HEK293 (cell line): ENCODE measurements around the gene RNF135.

ENCODE experiments used
- CTCF ChIA-PET: fragments of 350-600 bp; formaldehyde crosslinking; extraction: SDS; loops from one replicate; lab custom pipeline; 2021; ENCODE audit warnings: antibody characterized with exemption; lab: Yijun Ruan, JAX
- POLR2A ChIA-PET: fragments of 300-600 bp; formaldehyde crosslinking; extraction: SDS; loops from one replicate; lab custom pipeline; 2020; ENCODE audit warnings: antibody characterized with exemption, inconsistent platforms; lab: Yijun Ruan, JAX
- H3K27ac ChIP-seq: fragments of 200-500 bp; sonication (Bioruptor generic); 2 replicates; pipeline ENCODE4 v1.5.1; 2014; ENCODE audit warnings: low read depth, low read length, control low read depth, inconsistent platforms; ENCODE audit errors: extremely low read depth
- H3K36me3 ChIP-seq, 2 experiments: fragments of 200-500 bp in 1 of 2; sonication (Bioruptor generic) in 1 of 2; 1 replicate in 1 of 2; 2 replicates in 1 of 2; pipeline ENCODE4 v1.5.1; 2014 to 2017; ENCODE audit warnings: inconsistent platforms in 2 of 2, low read length in 2 of 2; ENCODE audit not compliant: control insufficient read depth in 2 of 2, insufficient read depth in 1 of 2
- H3K4me1 ChIP-seq: fragments of 200-500 bp; sonication (Bioruptor generic); 2 replicates; pipeline ENCODE4 v1.5.1; 2014; ENCODE audit warnings: mild to moderate bottlenecking, low read length, inconsistent platforms; ENCODE audit not compliant: control insufficient read depth, insufficient read depth
- H3K4me3 ChIP-seq: 2 replicates; pipeline ENCODE4 v1.5.1; 2011; ENCODE audit warnings: low read depth, mild to moderate bottlenecking, control low read depth, low read length, moderate library complexity
- H3K9me3 ChIP-seq: fragments of 200-500 bp; sonication (Bioruptor generic); 2 replicates; pipeline ENCODE4 v1.5.1; 2014; ENCODE audit warnings: low read depth, low read length, inconsistent platforms; ENCODE audit not compliant: control insufficient read depth, insufficient read depth
- CTCF ChIP-seq: fragments of 450-650 bp; formaldehyde crosslinking; IDR thresholded peaks from 2 replicates; pipeline ENCODE4 v1.5.1; 2016; ENCODE audit warnings: missing biosample characterization, missing genetic modification characterization
- MEIS1 ChIP-seq: sonication (generic); formaldehyde crosslinking; IDR thresholded peaks from 2 replicates; pipeline ENCODE4 v1.8.1; 2022; ENCODE audit warnings: missing genetic modification reagents, mild to moderate bottlenecking, borderline replicate concordance
- PRDM10 ChIP-seq: fragments of 450-650 bp; formaldehyde crosslinking; IDR thresholded peaks from 2 replicates; pipeline ENCODE4 v1.5.1; 2016; ENCODE audit warnings: missing biosample characterization, missing genetic modification characterization
- PRDM2 ChIP-seq: fragments of 450-650 bp; formaldehyde crosslinking; IDR thresholded peaks from 2 replicates; pipeline ENCODE4 v1.5.1; 2016; ENCODE audit warnings: missing biosample characterization, missing genetic modification characterization, borderline replicate concordance
- PRDM4 ChIP-seq: fragments of 450-650 bp; formaldehyde crosslinking; IDR thresholded peaks from 2 replicates; pipeline ENCODE4 v1.5.1; 2017; ENCODE audit warnings: missing biosample characterization, missing genetic modification characterization
- ZBTB20 ChIP-seq: fragments of 450-650 bp; formaldehyde crosslinking; IDR thresholded peaks from 2 replicates; pipeline ENCODE4 v1.5.1; 2016; ENCODE audit warnings: missing biosample characterization, missing genetic modification characterization
- ZNF133 ChIP-seq: fragments of 450-650 bp; formaldehyde crosslinking; IDR thresholded peaks from 2 replicates; pipeline ENCODE4 v1.5.1; 2016; ENCODE audit warnings: missing biosample characterization, missing genetic modification characterization
- ZNF155 ChIP-seq: fragments of 450-650 bp; formaldehyde crosslinking; IDR thresholded peaks from 2 replicates; pipeline ENCODE4 v1.5.1; 2016; ENCODE audit warnings: missing biosample characterization, missing genetic modification characterization
- ZNF266 ChIP-seq: fragments of 450-650 bp; formaldehyde crosslinking; IDR thresholded peaks from 2 replicates; pipeline ENCODE4 v1.5.1; 2016; ENCODE audit warnings: missing biosample characterization, missing genetic modification characterization, low read depth
- ZNF350 ChIP-seq: fragments of 450-650 bp; formaldehyde crosslinking; IDR thresholded peaks from 2 replicates; pipeline ENCODE4 v1.5.0; 2017; ENCODE audit warnings: missing biosample characterization, mild to moderate bottlenecking, missing genetic modification characterization
- ZNF391 ChIP-seq: fragments of 450-650 bp; formaldehyde crosslinking; IDR thresholded peaks from 2 replicates; pipeline ENCODE4 v1.5.1; 2016; ENCODE audit warnings: low read depth, missing biosample characterization, missing genetic modification characterization, borderline replicate concordance
- ZNF433 ChIP-seq: fragments of 450-650 bp; formaldehyde crosslinking; IDR thresholded peaks from 2 replicates; pipeline ENCODE4 v1.5.1; 2016; ENCODE audit warnings: missing biosample characterization, missing genetic modification characterization, low read depth
- ZNF596 ChIP-seq: fragments of 450-650 bp; IDR thresholded peaks from 2 replicates; pipeline ENCODE4 v1.5.0; 2018; ENCODE audit warnings: missing biosample characterization, mild to moderate bottlenecking, missing genetic modification characterization, moderate library complexity
- ZNF692 ChIP-seq: fragments of 450-650 bp; formaldehyde crosslinking; IDR thresholded peaks from 2 replicates; pipeline ENCODE4 v1.5.1; 2016; ENCODE audit warnings: missing biosample characterization, missing genetic modification characterization
- ZNF704 ChIP-seq: fragments of 450-650 bp; formaldehyde crosslinking; IDR thresholded peaks from 2 replicates; pipeline ENCODE4 v1.5.1; 2016; ENCODE audit warnings: missing biosample characterization, missing genetic modification characterization
- ZNF792 ChIP-seq: fragments of 450-650 bp; formaldehyde crosslinking; IDR thresholded peaks from 2 replicates; pipeline ENCODE4 v1.5.1; 2016; ENCODE audit warnings: missing biosample characterization, missing genetic modification characterization
- ZNF843 ChIP-seq: fragments of 450-650 bp; formaldehyde crosslinking; IDR thresholded peaks from 2 replicates; pipeline ENCODE4 v1.5.1; 2016; ENCODE audit warnings: missing biosample characterization, missing genetic modification characterization
- ZSCAN16 ChIP-seq: fragments of 450-650 bp; formaldehyde crosslinking; IDR thresholded peaks from 2 replicates; pipeline ENCODE4 v1.5.1; 2016; ENCODE audit warnings: missing biosample characterization, missing genetic modification characterization

Gene RNF135

GRCh38 chr17:30956764-30957374 is 14.0 kb upstream of the RNF135 start:
- ChIA-PET CTCF (no interaction called here), POLR2A (no interaction called here)
- TF ChIP-seq ZNF704 (tag by site-specific recombination) (no peak), ZNF155 (no peak), ZNF596 (tag by site-specific recombination) (no peak), ZBTB20 (tag by site-specific recombination) (no peak), ZNF266 (no peak), ZNF433 (tag by site-specific recombination) (no peak), CTCF (tag by site-specific recombination) (no peak), ZNF843 (tag by site-specific recombination) (no peak), PRDM4 (tag by site-specific recombination) (no peak), PRDM2 (tag by site-specific recombination) (no peak), PRDM10 (tag by site-specific recombination) (no peak), ZNF692 (tag by site-specific recombination) (no peak), ZNF391 (no peak), MEIS1 (CRISPR knock-in tag) (no peak), ZNF792 (tag by site-specific recombination) (no peak), ZSCAN16 (tag by site-specific recombination) (no peak), ZNF133 (tag by site-specific recombination) (no peak), ZNF350 (tag by site-specific recombination) (no peak)
- Histone ChIP-seq H3K9me3 (no peaks in the 10 kb centered on the region), H3K36me3 (peaks cover 0 to 24% of the 10 kb centered on the region in 2 experiments; a peak in 2 of 3 replicates), H3K4me3 (no peak overlapping the region), H3K27ac (0 out of 2 replicates have a peak overlapping the region, but pooled peaks have one; percentile 16), H3K4me1 (no peaks in the 10 kb centered on the region)
